Astrocyte of the spinal cord (primary cell): ENCODE measurements around the gene TENM3.
A peak's percentile ranks its signal among the peaks of the same experiment; 100 is the strongest.

Experiments
- DNase-seq: peaks from one replicate; pipeline ENCODE4 v3.0.0; 2011; ENCODE audit warnings: low read depth, low spot score
- H3K4me3 ChIP-seq: 2 replicates; pipeline ENCODE4 v1.5.1; 2011; ENCODE audit warnings: low read depth, mild to moderate bottlenecking, low read length, moderate library complexity
- CTCF ChIP-seq: IDR thresholded peaks from 2 replicates; pipeline ENCODE4 v1.5.1; 2012; ENCODE audit warnings: low read depth, mild to moderate bottlenecking, low read length, inconsistent platforms
- in situ Hi-C: cut with HindIII; loops from 2 replicates; pipeline ENCODE4 v1.10.0; 2017; ENCODE audit warnings: low sequenced_read_pairs

The TENM3 gene

GRCh38 chr4:182276210-182277109, 33.3 kb downstream of the TENM3 start:
- no peak overlapping the region for H3K4me3 ChIP-seq
- in situ Hi-C loops, result no loop called here
- TF ChIP-seq CTCF, result no peak
- no peak for DNase-seq

GRCh38 chr4:182277377-182277776, 34.2 kb downstream of the TENM3 start:
- no peak for TF ChIP-seq CTCF
- DNase-seq, result peak; percentile 43
- H3K4me3 ChIP-seq, result no peak overlapping the region
- in situ Hi-C loops, result no loop called here

GRCh38 chr4:182278729-182279128, 35.5 kb downstream of the TENM3 start:
- no peak for TF ChIP-seq CTCF
- no peak overlapping the region for H3K4me3 ChIP-seq
- no peak for DNase-seq
- in situ Hi-C loops, result no loop called here

GRCh38 chr4:182280436-182281111, 37.4 kb downstream of the TENM3 start:
- no peak overlapping the region for H3K4me3 ChIP-seq
- peak; percentile 53 for DNase-seq
- no peak for TF ChIP-seq CTCF
- in situ Hi-C loops, result no loop called here

GRCh38 chr4:182286035-182286434, 42.8 kb downstream of the TENM3 start:
- TF ChIP-seq CTCF, result no peak
- no peak overlapping the region for H3K4me3 ChIP-seq
- in situ Hi-C loops, result no loop called here
- peak; percentile 25 for DNase-seq

- in situ Hi-C loops, result no loop called here
- DNase-seq, result no peak
- no peak for TF ChIP-seq CTCF
- no peak overlapping the region for H3K4me3 ChIP-seq
These were observed 43.7 kb downstream of the TENM3 start for GRCh38 chr4:182286931-182287330.
